Posterior vena cava (tissue), 2 donors: ENCODE measurements around the gene OARD1. TPM values are rescaled to one million over a fixed set of nuclear protein-coding genes. Genes with fewer than 3 reads are reported as not detected.
"Not testable (repeated sequence)": the region's sequence is repeated elsewhere in the genome, so short reads cannot be mapped to it uniquely, and the experiment has no call there.

ENCODE experiments used
- DNase-seq: peaks from one replicate; pipeline ENCODE4 v3.0.0-alpha.2; 2020; ENCODE audit warnings: low spot score
- intact Hi-C, 2 donors: fragments of 100-400 bp; cut with DNase I; formaldehyde crosslinking; loops; one replicate each; pipeline versions ENCODE4 v1.14.1 to v1.14.2; 2022 to 2023
- total RNA-seq, 2 donors: library from RNA; stranded (reverse); fragmentation: NEBNext Ultra II Directional; extraction: Animal tissue kit (Norgen Biotek cat#: 25700); gene quantifications; one replicate each; pipeline ENCODE4 v1.2.1, GENCODE V29; 2021
- donor health status: DM: yes; HTN: yes; CAD: no.
- donor health status: DM: yes; HTN: yes; CAD: no.

OARD1 gene
- total RNA-seq, 2 donors from 2014 or later: 12.1 to 14.5 TPM

GRCh38 chr6:41036186-41036585, 36.0 kb downstream of the OARD1 start:
- intact Hi-C loops: no loop called here
- no peak for DNase-seq

- DNase-seq: no peak
- intact Hi-C loops: no loop called here
Observed at GRCh38 chr6:41033776-41034175, 38.4 kb downstream of the OARD1 start.

- no peak for DNase-seq
- intact Hi-C loops: no loop called here
Observed at GRCh38 chr6:41032830-41033229, 39.3 kb downstream of the OARD1 start.

- DNase-seq: no peak
Observed at GRCh38 chr6:41028561-41029412, 43.4 kb downstream of the OARD1 start.

GRCh38 chr6:41027799-41028560, 44.2 kb downstream of the OARD1 start:
- intact Hi-C loops: loop anchor here in 1 of 2 donors (10.0 kb wide), 1 partner anchor 133 kb away; no protein-coding TSS in a partner anchor
- DNase-seq: peak; percentile 96

More at GRCh38 chr6:41028561-41029412, 43.4 kb downstream of the OARD1 start:
- intact Hi-C loops: loop anchor here in 1 of 2 donors (10.0 kb wide), 1 partner anchor 134 kb away; no protein-coding TSS in a partner anchor

GRCh38 chr6:41027241-41027640, 44.9 kb downstream of the OARD1 start:
- no peak for DNase-seq
- intact Hi-C loops: loop anchor here in 1 of 2 donors (10.0 kb wide), 1 partner anchor 132 kb away; no protein-coding TSS in a partner anchor

GRCh38 chr6:41025966-41026530, 46.1 kb downstream of the OARD1 start:
- intact Hi-C loops: loop anchor here in 1 of 2 donors (10.0 kb wide), 1 partner anchor 131 kb away; no protein-coding TSS in a partner anchor
- no peak for DNase-seq

- intact Hi-C loops: loop anchor here in 1 of 2 donors (10.0 kb wide), 1 partner anchor 128 kb away; no protein-coding TSS in a partner anchor
- DNase-seq: no peak
Observed at GRCh38 chr6:41023114-41023513, 49.0 kb downstream of the OARD1 start.

GRCh38 chr6:41022294-41022693, 49.9 kb downstream of the OARD1 start:
- intact Hi-C loops: loop anchor here in 1 of 2 donors (10.0 kb wide), 1 partner anchor 127 kb away; no protein-coding TSS in a partner anchor

GRCh38 chr6:41021832-41022231, 50.3 kb downstream of the OARD1 start:
- DNase-seq: no peak
- intact Hi-C loops: loop anchor here in 1 of 2 donors (10.0 kb wide), 1 partner anchor 127 kb away; no protein-coding TSS in a partner anchor

More at GRCh38 chr6:41022294-41022693, 49.9 kb downstream of the OARD1 start:
- no peak for DNase-seq

GRCh38 chr6:41017663-41018062, 54.5 kb downstream of the OARD1 start:
- intact Hi-C loops: no loop called here
- DNase-seq: no peak

GRCh38 chr6:41015860-41016259, 56.3 kb downstream of the OARD1 start:
- intact Hi-C loops, DNase-seq: not testable (repeated sequence)

GRCh38 chr6:41014780-41015179, 57.4 kb downstream of the OARD1 start:
- intact Hi-C loops: no loop called here
- DNase-seq: no peak

Other genes starting within 250 kb of the OARD1 start
- gene UNC5CL, start 33.1 kb downstream of the OARD1 start, total RNA-seq: under 1 TPM; 0.42 to 0.52 TPM
- not detected for gene TSPO2, start 29.9 kb downstream of the OARD1 start, total RNA-seq
- gene APOBEC2, start 19.2 kb downstream of the OARD1 start, total RNA-seq: under 1 TPM in 1 of 2 donors, not detected in 1; 0.43 TPM
- 10 to 100 TPM in 1 of 2 donors, 1 to 10 TPM in 1; 8.4 to 10.6 TPM for gene NFYA, start 618 bp upstream of the OARD1 start, total RNA-seq
- gene TREML1, start 82.0 kb upstream of the OARD1 start, total RNA-seq: under 1 TPM; 0.56 to 0.57 TPM
- gene TREM2, start 90.8 kb upstream of the OARD1 start, total RNA-seq: 1 to 10 TPM; 3.8 to 8.6 TPM
- under 1 TPM; 0.19 to 0.28 TPM for gene TREML2, start 128.8 kb upstream of the OARD1 start, total RNA-seq
- gene TREML4, start 156.0 kb upstream of the OARD1 start, total RNA-seq: under 1 TPM in 1 of 2 donors, not detected in 1; 0.14 TPM
- 1 to 10 TPM; 3.8 to 4.0 TPM for gene TREM1, start 214.3 kb upstream of the OARD1 start, total RNA-seq